Measurements from ENCODE around the gene MAPKAP1. TPM values are rescaled to one million over a fixed set of nuclear protein-coding genes. Genes with fewer than 3 reads are reported as not detected.

Gene MAPKAP1
- total and polyA plus RNA-seq, 2 of the 13 experiments (the other 11 are each of a cell fraction or from before 2014, with no cell fraction given), result 45.0 to 64.3 TPM

GRCh38 chr9:125746017-125746773 lies 39.2 kb upstream of the MAPKAP1 start (continued):
- TF ChIP-seq CBFB (CRISPR knock-in tag; IDR thresholded peaks at IDR 0.05) (peak; percentile 60; the same call in 1 of the 2 replicates), ZMAT3 (CRISPR knock-in tag; conservative IDR thresholded peaks at IDR 0.05) (peak; percentile 98), TEAD3 (CRISPR knock-in tag; optimal IDR thresholded peaks at IDR 0.05; ENCODE audit: borderline replicate concordance) (no peak), HDAC1 (CRISPR knock-in tag; IDR thresholded peaks at IDR 0.05) (no peak; the same call in 1 of the 2 replicates), ZNF646 (CRISPR knock-in tag; IDR thresholded peaks at IDR 0.05) (peak; percentile 70; the same call in 1 of the 2 replicates), MXD4 (CRISPR knock-in tag; IDR thresholded peaks at IDR 0.05) (peak; percentile 81), ATF1 (CRISPR knock-in tag; IDR thresholded peaks at IDR 0.05) (no peak), ZNF788 (CRISPR knock-in tag; IDR thresholded peaks at IDR 0.05; ENCODE audit: borderline replicate concordance) (no peak), ZNF205 (CRISPR knock-in tag; IDR thresholded peaks at IDR 0.05) (peak; percentile 91), CENPT (CRISPR knock-in tag; IDR thresholded peaks at IDR 0.05; ENCODE audit: low read depth) (peak; percentile 92), ZNF724P (CRISPR knock-in tag; IDR thresholded peaks at IDR 0.05; ENCODE audit: borderline replicate concordance) (peak; percentile 99), MAF1 (CRISPR knock-in tag; IDR thresholded peaks at IDR 0.05; ENCODE audit: borderline replicate concordance) (peak; percentile 74; the same call in 1 of the 2 replicates), ARNT (IDR thresholded peaks at IDR 0.05) (no peak), NR2F6 (IDR thresholded peaks at IDR 0.05) (0 out of 2 replicates have a peak, but pooled peaks have one; percentile 10), NR2F6 (CRISPR knock-in tag; IDR thresholded peaks at IDR 0.05) (peak; percentile 49), ATF5 (CRISPR knock-in tag; IDR thresholded peaks at IDR 0.05; ENCODE audit: low read depth) (peak; percentile 88; the same call in 1 of the 2 replicates), ZNF276 (CRISPR knock-in tag; IDR thresholded peaks at IDR 0.05; ENCODE audit: low read depth) (peak; percentile 89), SMAD9 (CRISPR knock-in tag; IDR thresholded peaks at IDR 0.05) (no peak), ZBTB42 (CRISPR knock-in tag; IDR thresholded peaks at IDR 0.05) (0 out of 2 replicates have a peak, but pooled peaks have one; percentile 59)

Data from HepG2 (cell line).